ENCODE data around the gene VAC14. TPM values are rescaled to one million over a fixed set of nuclear protein-coding genes. Genes with fewer than 3 reads are reported as not detected.

Gene VAC14
- total RNA-seq, 2 donors from 2014 or later = 26.5 to 27.7 TPM

GRCh38 chr16:70678898-70679670 lies 121.9 kb downstream of the VAC14 start:
- no peak for TF ChIP-seq CTCF (IDR thresholded peaks at IDR 0.05)
- no peak for TF ChIP-seq POLR2A (IDR thresholded peaks at IDR 0.05)
- Histone ChIP-seq H3K36me3 (replicated peaks in 1 of 2; ENCODE audit: insufficient read depth in 1 of 2, low read depth in 2 of 2) (peaks cover 0 to 2% of the 10 kb centered on the region in 2 donors), H3K27ac (no peak overlapping the region), H3K4me3 (no peak overlapping the region), H3K27me3 (no peaks in the 10 kb centered on the region), H3K4me1 (peaks cover 39% of the 10 kb centered on the region), H3K9me3 (no peaks in the 10 kb centered on the region)
- DNase-seq (no peak), ATAC-seq (no peak)
- WGBS, 2 donors = 84 to 89% methylated on average over 30 to 31 of the region's 31 CpGs
- intact Hi-C loops (cut with DNase I) = loop anchor here (5.0 kb wide), 1 partner anchor 88 kb away; no protein-coding TSS in a partner anchor

- Histone ChIP-seq H3K27me3 (no peaks in the 10 kb centered on the region), H3K36me3 (replicated peaks in 1 of 2; ENCODE audit: insufficient read depth in 1 of 2, low read depth in 2 of 2) (peaks cover 0 to 2% of the 10 kb centered on the region in 2 donors), H3K4me1 (peaks cover 31% of the 10 kb centered on the region), H3K27ac (no peak overlapping the region), H3K4me3 (no peak overlapping the region), H3K9me3 (no peaks in the 10 kb centered on the region)
- intact Hi-C loops (cut with DNase I) = loop anchor here (5.0 kb wide), 1 partner anchor 89 kb away; no protein-coding TSS in a partner anchor
- no peak for TF ChIP-seq POLR2A (IDR thresholded peaks at IDR 0.05)
- no peak for TF ChIP-seq CTCF (IDR thresholded peaks at IDR 0.05)
- 91 to 92% methylated on average over 12 to 22 of the region's 22 CpGs for WGBS, 2 donors
- DNase-seq (no peak), ATAC-seq (no peak)
These were observed 122.6 kb downstream of the VAC14 start for GRCh38 chr16:70678121-70678897.

- peak in 1 of 4 donors; percentile 4 for DNase-seq
- H3K36me3 ChIP-seq (replicated peaks in 1 of 2; ENCODE audit: insufficient read depth in 1 of 2, low read depth in 2 of 2) = peaks cover 0 to 2% of the 10 kb centered on the region in 2 donors
- WGBS, 2 donors = 90 to 94% methylated on average over 8 to 11 of the region's 15 CpGs
- intact Hi-C loops (cut with DNase I) = loop anchor here (5.0 kb wide), 1 partner anchor 90 kb away; no protein-coding TSS in a partner anchor
- TF ChIP-seq POLR2A (IDR thresholded peaks at IDR 0.05) (no peak), CTCF (IDR thresholded peaks at IDR 0.05) (no peak)
- H3K27ac ChIP-seq = no peak overlapping the region
- peaks cover 26% of the 10 kb centered on the region for H3K4me1 ChIP-seq
- H3K27me3 ChIP-seq = no peaks in the 10 kb centered on the region
- H3K9me3 ChIP-seq = no peaks in the 10 kb centered on the region
- H3K4me3 ChIP-seq = no peak overlapping the region
- ATAC-seq = no peak
These were observed 123.3 kb downstream of the VAC14 start for GRCh38 chr16:70677499-70678120.

- Histone ChIP-seq H3K9me3 (no peaks in the 10 kb centered on the region), H3K27me3 (no peaks in the 10 kb centered on the region), H3K4me1 (peaks cover 18% of the 10 kb centered on the region), H3K36me3 (replicated peaks in 1 of 2; ENCODE audit: insufficient read depth in 1 of 2, low read depth in 2 of 2) (peaks cover 0 to 2% of the 10 kb centered on the region in 2 donors), H3K27ac (no peak overlapping the region), H3K4me3 (no peak overlapping the region)
- 93 to 95% methylated on average over 6 to 14 of the region's 14 CpGs for WGBS, 2 donors
- TF ChIP-seq CTCF (IDR thresholded peaks at IDR 0.05) = no peak
- TF ChIP-seq POLR2A (IDR thresholded peaks at IDR 0.05) = no peak
- intact Hi-C loops (cut with DNase I) = loop anchor here (5.0 kb wide), 1 partner anchor 90 kb away; no protein-coding TSS in a partner anchor
- DNase-seq = peak in 1 of 4 donors; percentile 7
- no peak for ATAC-seq
These were observed 124.1 kb downstream of the VAC14 start for GRCh38 chr16:70676675-70677498.
